ENCODE results near the gene SMOC2. TPM values are rescaled to one million over a fixed set of nuclear protein-coding genes. Genes with fewer than 3 reads are reported as not detected.

SMOC2 gene
- polyA plus RNA-seq, 1 of the 3 experiments (the other 2 are of a cell fraction), result not detected

DNA sequence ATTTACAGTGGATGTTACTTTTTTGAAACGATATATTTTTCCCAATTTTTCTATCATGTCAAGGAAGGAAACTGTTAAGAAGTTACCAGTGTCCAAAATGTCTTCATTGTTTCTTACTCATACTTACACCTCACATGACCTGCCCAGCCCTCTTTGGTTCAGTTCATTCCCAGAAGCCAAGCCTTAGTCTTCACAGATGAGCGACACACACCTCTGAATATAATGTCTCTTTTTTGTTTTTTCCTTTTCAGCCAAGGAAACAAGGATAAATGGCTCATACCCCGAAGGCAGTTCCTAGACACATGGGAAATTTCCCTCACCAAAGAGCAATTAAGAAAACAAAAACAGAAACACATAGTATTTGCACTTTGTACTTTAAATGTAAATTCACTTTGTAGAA, 225.2 kb downstream of the SMOC2 start:
- CTCF ChIA-PET, result interaction anchor here (1.7 kb wide), 1 partner anchor 45 kb away, joined by 6 read pairs; no protein-coding TSS in a partner anchor
- 7% methylated on average over 3 of the region's 3 CpGs for WGBS (ENCODE audit: low lambda C conversion rate)

DNA sequence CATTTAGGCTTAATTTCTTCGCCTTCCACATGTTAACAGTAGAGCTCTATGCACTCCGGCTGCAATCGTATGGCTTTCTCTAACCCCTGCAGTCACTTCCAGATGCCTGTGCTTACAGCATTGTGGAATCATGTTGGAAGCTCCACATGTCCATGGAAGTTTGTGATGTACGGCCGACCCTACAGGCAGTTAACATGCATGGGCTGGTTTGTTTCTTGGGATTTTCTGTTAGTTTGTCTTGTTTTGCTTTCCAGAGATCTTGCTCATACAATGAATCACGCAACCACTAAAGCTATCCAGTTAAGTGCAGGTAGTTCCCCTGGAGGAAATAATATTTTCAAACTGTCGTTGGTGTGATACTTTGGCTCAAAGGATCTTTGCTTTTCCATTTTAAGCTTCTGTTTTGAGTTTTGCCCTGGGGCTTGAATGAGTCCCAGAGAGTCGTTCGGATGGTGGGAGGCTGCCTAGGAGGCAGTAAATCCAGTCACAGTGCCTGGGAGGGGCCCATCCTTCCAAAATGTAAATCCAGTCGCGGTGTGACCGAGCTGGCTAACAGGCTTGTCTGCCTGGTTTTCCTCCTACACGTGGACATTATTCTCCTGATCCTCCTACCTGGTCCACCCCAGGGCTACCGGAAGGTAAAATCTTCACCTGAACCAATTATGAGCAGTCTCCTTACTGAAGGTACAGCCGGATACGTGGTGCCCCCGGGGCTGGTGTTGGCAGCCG, 225.9 kb downstream of the SMOC2 start:
- 64% methylated on average over 18 of the region's 18 CpGs for WGBS (ENCODE audit: low lambda C conversion rate)
- CTCF ChIA-PET, result interaction anchor here (1.7 kb wide), 1 partner anchor 44 kb away, joined by 6 read pairs; no protein-coding TSS in a partner anchor

More for the DNA sequence above, 225.2 kb downstream of the SMOC2 start:
- H3K79me2 ChIP-seq (ENCODE audit: insufficient read depth), result no peaks in the 10 kb centered on the region
- H3K9ac ChIP-seq, result no peak overlapping the region
- H3K4me3 ChIP-seq (ENCODE audit: low read depth in 2 of 2, low read length in 1 of 2), result no peak overlapping the region
- H3K27me3 ChIP-seq (ENCODE audit: insufficient read depth), result no peaks in the 10 kb centered on the region
- H4K20me1 ChIP-seq (ENCODE audit: insufficient read depth), result no peaks in the 10 kb centered on the region
- H3K4me1 ChIP-seq (ENCODE audit: control insufficient read depth in 1 of 2, insufficient read depth in 2 of 2, low read depth in 1 of 2, low read length in 1 of 2), result no peaks in the 10 kb centered on the region; a peak in 1 of 4 replicates
- H3F3A ChIP-seq (replicated peaks; ENCODE audit: insufficient read depth), result no peaks in the 10 kb centered on the region
- POLR2A ChIA-PET, result no interaction called here
- no peaks in the 10 kb centered on the region for H3K36me3 ChIP-seq (replicated peaks in 1 of 2; ENCODE audit: control insufficient read depth in 1 of 2, insufficient read depth in 2 of 2, low read length in 1 of 2)
- TF ChIP-seq, protein P1, sequence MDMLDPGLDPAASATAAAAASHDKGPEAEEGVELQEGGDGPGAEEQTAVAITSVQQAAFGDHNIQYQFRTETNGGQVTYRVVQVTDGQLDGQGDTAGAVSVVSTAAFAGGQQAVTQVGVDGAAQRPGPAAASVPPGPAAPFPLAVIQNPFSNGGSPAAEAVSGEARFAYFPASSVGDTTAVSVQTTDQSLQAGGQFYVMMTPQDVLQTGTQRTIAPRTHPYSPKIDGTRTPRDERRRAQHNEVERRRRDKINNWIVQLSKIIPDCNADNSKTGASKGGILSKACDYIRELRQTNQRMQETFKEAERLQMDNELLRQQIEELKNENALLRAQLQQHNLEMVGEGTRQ (IDR thresholded peaks at IDR 0.05; ENCODE audit: borderline replicate concordance, low read depth, low read length), result no peak
- TF ChIP-seq TAF1 (IDR thresholded peaks at IDR 0.05; ENCODE audit: borderline replicate concordance, low read depth, low read length) (no peak), RAD21 (IDR thresholded peaks at IDR 0.05; ENCODE audit: low read length) (no peak), GABPA (IDR thresholded peaks at IDR 0.05; ENCODE audit: low read depth) (no peak), RXRA (IDR thresholded peaks at IDR 0.05; ENCODE audit: borderline replicate concordance, low read depth) (no peak)
- H3K9me2 ChIP-seq, result no peaks in the 10 kb centered on the region
- H3K9me3 ChIP-seq, result no peaks in the 10 kb centered on the region
- H2AFZ ChIP-seq (ENCODE audit: low read depth), result no peak overlapping the region
- no peak overlapping the region for H3K4me2 ChIP-seq
- H3K27ac ChIP-seq (ENCODE audit: low read depth in 2 of 2, low read length in 1 of 2), result no peak overlapping the region
- DNase-seq, result no peak

More for the DNA sequence above, 225.9 kb downstream of the SMOC2 start:
- H4K20me1 ChIP-seq (ENCODE audit: insufficient read depth), result no peaks in the 10 kb centered on the region
- TF ChIP-seq GABPA (IDR thresholded peaks at IDR 0.05; ENCODE audit: low read depth), result no peak
- TF ChIP-seq, protein P2, sequence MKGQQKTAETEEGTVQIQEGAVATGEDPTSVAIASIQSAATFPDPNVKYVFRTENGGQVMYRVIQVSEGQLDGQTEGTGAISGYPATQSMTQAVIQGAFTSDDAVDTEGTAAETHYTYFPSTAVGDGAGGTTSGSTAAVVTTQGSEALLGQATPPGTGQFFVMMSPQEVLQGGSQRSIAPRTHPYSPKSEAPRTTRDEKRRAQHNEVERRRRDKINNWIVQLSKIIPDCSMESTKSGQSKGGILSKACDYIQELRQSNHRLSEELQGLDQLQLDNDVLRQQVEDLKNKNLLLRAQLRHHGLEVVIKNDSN (IDR thresholded peaks at IDR 0.05; ENCODE audit: borderline replicate concordance, low read depth), result no peak
- TF ChIP-seq EZH2phosphoT487 (IDR thresholded peaks at IDR 0.05; ENCODE audit: borderline replicate concordance, low read depth), result no peak
- TF ChIP-seq TEAD4 (IDR thresholded peaks at IDR 0.05; ENCODE audit: borderline replicate concordance, insufficient read depth), result no peak
- TF ChIP-seq, protein P3, sequence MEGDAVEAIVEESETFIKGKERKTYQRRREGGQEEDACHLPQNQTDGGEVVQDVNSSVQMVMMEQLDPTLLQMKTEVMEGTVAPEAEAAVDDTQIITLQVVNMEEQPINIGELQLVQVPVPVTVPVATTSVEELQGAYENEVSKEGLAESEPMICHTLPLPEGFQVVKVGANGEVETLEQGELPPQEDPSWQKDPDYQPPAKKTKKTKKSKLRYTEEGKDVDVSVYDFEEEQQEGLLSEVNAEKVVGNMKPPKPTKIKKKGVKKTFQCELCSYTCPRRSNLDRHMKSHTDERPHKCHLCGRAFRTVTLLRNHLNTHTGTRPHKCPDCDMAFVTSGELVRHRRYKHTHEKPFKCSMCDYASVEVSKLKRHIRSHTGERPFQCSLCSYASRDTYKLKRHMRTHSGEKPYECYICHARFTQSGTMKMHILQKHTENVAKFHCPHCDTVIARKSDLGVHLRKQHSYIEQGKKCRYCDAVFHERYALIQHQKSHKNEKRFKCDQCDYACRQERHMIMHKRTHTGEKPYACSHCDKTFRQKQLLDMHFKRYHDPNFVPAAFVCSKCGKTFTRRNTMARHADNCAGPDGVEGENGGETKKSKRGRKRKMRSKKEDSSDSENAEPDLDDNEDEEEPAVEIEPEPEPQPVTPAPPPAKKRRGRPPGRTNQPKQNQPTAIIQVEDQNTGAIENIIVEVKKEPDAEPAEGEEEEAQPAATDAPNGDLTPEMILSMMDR (IDR thresholded peaks at IDR 0.05), result no peak
- TF ChIP-seq MXI1 (IDR thresholded peaks at IDR 0.05; ENCODE audit: low read depth, low read length), result no peak
- no peak for TF ChIP-seq EP300 (IDR thresholded peaks at IDR 0.05; ENCODE audit: borderline replicate concordance in 1 of 2, low read depth in 1 of 2, low read length in 1 of 2)
- no peak for TF ChIP-seq NRF1 (IDR thresholded peaks at IDR 0.05; ENCODE audit: low read depth, low read length)
- TF ChIP-seq GATA2 (CRISPR knock-in tag; IDR thresholded peaks at IDR 0.05), result no peak
- TF ChIP-seq, protein P4, sequence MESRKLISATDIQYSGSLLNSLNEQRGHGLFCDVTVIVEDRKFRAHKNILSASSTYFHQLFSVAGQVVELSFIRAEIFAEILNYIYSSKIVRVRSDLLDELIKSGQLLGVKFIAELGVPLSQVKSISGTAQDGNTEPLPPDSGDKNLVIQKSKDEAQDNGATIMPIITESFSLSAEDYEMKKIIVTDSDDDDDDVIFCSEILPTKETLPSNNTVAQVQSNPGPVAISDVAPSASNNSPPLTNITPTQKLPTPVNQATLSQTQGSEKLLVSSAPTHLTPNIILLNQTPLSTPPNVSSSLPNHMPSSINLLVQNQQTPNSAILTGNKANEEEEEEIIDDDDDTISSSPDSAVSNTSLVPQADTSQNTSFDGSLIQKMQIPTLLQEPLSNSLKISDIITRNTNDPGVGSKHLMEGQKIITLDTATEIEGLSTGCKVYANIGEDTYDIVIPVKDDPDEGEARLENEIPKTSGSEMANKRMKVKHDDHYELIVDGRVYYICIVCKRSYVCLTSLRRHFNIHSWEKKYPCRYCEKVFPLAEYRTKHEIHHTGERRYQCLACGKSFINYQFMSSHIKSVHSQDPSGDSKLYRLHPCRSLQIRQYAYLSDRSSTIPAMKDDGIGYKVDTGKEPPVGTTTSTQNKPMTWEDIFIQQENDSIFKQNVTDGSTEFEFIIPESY (IDR thresholded peaks at IDR 0.05; ENCODE audit: borderline replicate concordance, low read depth), result no peak
- TF ChIP-seq JUND (IDR thresholded peaks at IDR 0.05), result no peak
- no peak for TF ChIP-seq FOSL2 (IDR thresholded peaks at IDR 0.05; ENCODE audit: borderline replicate concordance, low read depth)
- no peak for TF ChIP-seq CHD2 (IDR thresholded peaks at IDR 0.05; ENCODE audit: low read length, partially characterized antibody)
- no peak for TF ChIP-seq RAD21 (IDR thresholded peaks at IDR 0.05; ENCODE audit: low read length)
- TF ChIP-seq MEF2A (IDR thresholded peaks at IDR 0.05; ENCODE audit: borderline replicate concordance, low read depth), result no peak
- no peak overlapping the region for H3K4me2 ChIP-seq
- H3K4me1 ChIP-seq (ENCODE audit: control insufficient read depth in 1 of 2, insufficient read depth in 2 of 2, low read depth in 1 of 2, low read length in 1 of 2), result no peaks in the 10 kb centered on the region; a peak in 1 of 4 replicates
- no peak overlapping the region for H2AFZ ChIP-seq (ENCODE audit: low read depth)
- POLR2A ChIA-PET, result no interaction called here
- H3K9me3 ChIP-seq, result no peaks in the 10 kb centered on the region
- H3K9me2 ChIP-seq, result no peaks in the 10 kb centered on the region
- no peak overlapping the region for H3K4me3 ChIP-seq (ENCODE audit: low read depth in 2 of 2, low read length in 1 of 2)
- H3K36me3 ChIP-seq (replicated peaks in 1 of 2; ENCODE audit: control insufficient read depth in 1 of 2, insufficient read depth in 2 of 2, low read length in 1 of 2), result no peaks in the 10 kb centered on the region
- H3K9ac ChIP-seq, result no peak overlapping the region
- H3K27ac ChIP-seq (ENCODE audit: low read depth in 2 of 2, low read length in 1 of 2), result no peak overlapping the region
- no peaks in the 10 kb centered on the region for H3F3A ChIP-seq (replicated peaks; ENCODE audit: insufficient read depth)
- H3K27me3 ChIP-seq (ENCODE audit: insufficient read depth), result no peaks in the 10 kb centered on the region
- no peak for DNase-seq
- no peaks in the 10 kb centered on the region for H3K79me2 ChIP-seq (ENCODE audit: insufficient read depth)
